ENCODE results near the gene PTGR1.
A peak's percentile ranks its signal among the peaks of the same experiment; 100 is the strongest.
"Not testable (repeated sequence)": the region's sequence is repeated elsewhere in the genome, so short reads cannot be mapped to it uniquely, and the experiment has no call there.

PTGR1 gene

DNA sequence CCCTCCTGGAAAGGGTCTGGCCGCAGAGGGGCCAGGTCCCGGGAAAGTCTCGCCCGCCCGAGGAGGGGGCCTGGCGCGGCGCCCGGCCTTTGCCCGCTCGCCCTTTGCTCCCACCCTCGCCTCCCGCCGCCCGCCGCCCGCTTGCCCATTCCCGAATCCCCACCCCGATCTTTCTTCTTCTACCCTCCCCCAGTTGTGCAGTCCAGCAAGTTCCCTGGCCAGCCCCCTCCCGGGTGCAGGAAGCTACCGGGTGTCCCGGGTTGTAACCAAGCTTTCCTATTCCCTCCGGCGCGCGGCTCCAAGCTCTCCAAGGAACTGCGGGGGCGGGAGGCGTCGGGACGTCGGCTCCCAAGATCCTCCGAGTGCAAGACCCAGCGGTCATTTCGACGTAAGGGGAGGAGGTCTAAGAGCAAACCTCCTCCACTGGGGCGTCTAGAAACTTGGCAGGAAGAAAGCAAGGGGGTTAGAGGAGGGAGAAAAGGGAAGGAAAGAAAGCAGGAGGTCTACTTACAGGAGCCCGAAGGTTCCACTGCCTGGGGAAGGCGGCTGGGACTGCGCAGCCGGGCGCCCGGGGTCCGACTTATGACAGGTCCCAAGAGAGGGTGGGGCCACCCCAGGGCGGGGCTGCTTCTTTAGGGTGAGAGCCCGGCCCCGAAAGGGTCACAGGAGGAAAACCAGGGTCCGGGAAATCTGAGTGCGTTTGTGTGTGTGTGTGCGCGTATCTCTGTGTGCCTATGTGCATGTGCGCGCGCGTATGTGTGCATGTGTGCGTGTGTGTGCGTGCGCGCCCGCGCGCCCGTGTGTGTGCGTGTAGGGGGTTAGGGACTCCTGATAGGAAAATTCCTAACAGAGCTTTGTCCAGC lies at the start of gene PTGR1:
Gene PTGR1, minus strand, starts transcription at position 556 of the 863 bp plus-strand sequence. CDS start 2,225 bp downstream, outside the sequence.
- DNase-seq (ENCODE audit: low read depth), result no peak

DNA sequence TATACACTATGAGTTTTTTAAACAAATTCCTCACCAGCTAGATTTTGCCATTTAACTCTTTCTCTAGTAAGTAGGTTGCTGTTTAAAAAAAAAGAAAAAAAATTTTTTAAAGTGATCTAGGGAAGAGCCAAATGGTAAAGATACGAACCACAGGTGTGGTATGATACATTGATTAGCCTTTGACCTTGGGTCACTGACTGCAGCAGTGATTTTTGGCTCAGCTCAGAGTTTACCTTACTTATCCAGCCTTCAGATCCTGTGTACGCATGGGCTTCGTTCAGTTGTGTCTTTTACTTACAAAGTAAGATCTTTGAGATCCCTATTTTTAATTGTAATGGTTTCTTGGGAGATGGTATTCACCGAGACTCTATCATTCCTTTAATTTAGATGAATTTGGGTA lies 49.6 kb upstream of the PTGR1 start:
- DNase-seq (ENCODE audit: low read depth), result no peak

DNA sequence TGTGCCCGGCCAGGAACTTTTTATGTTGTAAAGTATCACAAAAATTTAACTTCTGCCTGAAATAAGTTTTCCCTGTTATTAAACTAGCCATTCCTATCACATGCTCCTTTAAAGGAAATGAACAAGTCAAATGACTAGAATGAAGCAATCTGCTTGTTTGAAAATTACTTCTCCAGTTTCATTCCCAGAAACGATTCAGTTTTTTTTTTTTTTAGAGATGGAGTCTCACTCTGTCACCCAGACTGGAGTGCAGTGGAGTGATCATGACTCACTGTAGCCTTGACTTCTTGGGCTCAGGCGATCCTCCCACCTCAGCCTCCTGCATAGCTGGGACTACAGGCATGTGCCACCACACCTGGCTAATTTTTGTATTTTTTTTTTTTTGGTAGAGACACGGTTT lies 48.6 kb upstream of the PTGR1 start:
- DNase-seq (ENCODE audit: low read depth), result no peak

DNA sequence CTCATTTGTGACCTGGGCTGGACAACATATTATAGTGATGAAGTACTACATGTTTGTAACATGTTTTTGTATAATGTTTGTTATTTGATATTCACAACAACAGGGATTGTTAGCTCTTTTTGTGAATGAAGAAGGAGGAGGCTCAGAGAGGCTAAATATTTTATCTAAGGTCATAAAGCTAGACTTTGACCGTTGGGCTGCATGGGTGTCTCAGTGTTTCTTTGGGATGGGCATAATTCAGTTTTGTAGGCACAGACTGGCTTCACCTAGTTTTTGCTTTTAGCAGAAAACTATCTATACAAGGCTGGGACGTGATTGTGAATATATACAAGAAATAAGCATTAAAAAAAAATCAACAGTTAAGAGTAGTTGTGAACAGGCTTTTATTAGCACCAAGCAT lies 47.0 kb upstream of the PTGR1 start:
- DNase-seq (ENCODE audit: low read depth), result no peak

GRCh38 chr9:111645806-111646205 lies 46.4 kb upstream of the PTGR1 start:
- DNase-seq (ENCODE audit: low read depth), result no peak

DNA sequence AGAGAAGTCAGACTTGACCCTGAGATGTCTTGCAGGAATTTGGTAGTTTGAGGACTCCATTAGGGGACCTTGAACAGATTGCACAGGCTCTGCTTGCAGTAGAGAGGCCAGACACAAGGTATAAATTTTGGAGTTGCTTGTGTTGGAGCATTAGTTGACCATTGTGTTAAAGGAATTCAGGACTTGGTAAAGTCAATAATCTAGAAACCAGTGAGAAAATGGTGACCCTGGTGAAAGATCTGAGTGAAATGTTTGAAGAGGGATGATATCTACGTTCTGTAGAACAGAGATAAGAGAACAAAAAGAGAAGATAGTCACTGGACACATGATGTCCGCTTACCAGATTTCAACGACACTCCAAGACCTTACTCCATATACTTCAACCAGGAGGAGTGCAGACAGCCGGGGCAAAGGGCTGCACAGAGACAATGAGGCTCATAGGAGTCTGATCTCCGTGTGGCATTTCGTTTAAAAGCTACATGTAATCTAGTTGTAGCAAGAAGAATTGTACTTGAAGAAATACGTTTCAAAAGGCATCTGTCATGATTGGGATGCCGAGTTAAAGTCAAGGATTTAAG lies 44.8 kb upstream of the PTGR1 start:
- no peak for DNase-seq (ENCODE audit: low read depth)

GRCh38 chr9:111637421-111637950 lies 38.0 kb upstream of the PTGR1 start:
- no peak for DNase-seq (ENCODE audit: low read depth)

GRCh38 chr9:111634860-111635259 lies 35.4 kb upstream of the PTGR1 start:
- no peak for DNase-seq (ENCODE audit: low read depth)

DNA sequence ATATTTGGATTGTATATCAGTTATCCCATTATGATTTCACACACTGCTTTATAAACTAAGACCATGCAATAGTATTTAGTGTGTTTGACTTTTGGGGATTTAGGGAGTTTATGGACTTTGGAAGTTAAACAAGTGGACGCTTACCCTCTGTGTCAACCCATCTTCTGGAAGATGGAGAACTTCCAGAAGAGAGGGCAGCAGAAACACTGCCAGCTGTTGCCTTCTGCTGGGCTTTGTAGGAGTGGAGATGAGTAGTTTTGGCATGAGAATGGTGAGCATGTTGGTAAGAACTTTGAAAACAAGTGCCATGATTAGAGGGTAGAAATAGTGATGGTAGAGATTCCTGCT lies 33.9 kb upstream of the PTGR1 start:
- no peak for DNase-seq (ENCODE audit: low read depth)

DNA sequence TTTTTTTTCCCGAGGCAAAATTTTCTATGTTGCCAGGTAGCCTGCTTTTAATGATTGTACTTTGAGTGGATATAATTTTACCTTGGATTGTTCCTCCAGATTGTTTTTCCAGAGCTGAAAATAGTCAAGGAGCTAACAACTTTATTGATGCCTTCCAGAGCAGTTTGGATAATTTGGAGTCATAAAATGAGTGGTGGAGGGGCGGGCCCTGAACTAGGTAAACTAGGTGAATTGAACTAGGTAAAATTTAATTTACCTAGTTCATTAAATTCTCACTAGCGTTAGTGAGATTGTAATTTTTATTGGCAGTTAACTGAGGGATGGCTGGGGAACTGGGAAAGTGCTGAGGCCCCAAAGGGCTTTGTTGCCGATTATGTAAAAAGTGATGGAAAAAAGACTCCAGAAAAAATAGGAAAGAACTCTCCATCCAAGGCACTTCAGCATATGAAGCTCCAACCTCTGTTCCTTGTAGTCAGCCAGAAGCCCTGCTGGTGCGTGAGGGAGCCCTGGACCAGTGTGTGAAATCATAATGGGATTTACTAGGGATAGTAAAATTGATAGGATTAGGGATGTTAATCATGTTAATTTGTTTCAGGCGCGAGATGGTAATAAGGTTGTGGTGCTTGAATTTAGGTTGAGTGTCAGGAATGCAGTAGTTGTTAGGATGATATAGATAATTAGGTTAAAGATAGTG lies 33.4 kb upstream of the PTGR1 start:
- no peak for DNase-seq (ENCODE audit: low read depth)

DNA sequence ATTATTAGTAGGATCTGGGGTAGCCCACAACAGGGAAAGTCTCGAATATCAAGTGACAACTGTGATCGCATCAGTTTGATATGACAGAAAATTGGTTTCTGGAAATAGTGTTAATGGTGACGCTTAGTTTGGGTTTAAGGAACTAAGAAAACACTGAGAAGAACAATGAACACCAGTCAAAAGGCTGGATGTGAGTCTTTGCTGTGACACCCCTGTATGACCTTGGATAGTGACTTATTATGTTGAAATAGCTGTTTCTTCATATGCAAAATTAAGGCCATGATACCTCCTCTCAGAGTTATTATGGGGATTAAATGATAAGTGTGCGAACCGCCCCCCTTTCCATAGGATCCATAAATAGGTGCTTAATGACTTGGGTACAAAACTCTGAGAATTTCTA lies 32.6 kb upstream of the PTGR1 start:
- no peak for DNase-seq (ENCODE audit: low read depth)

DNA sequence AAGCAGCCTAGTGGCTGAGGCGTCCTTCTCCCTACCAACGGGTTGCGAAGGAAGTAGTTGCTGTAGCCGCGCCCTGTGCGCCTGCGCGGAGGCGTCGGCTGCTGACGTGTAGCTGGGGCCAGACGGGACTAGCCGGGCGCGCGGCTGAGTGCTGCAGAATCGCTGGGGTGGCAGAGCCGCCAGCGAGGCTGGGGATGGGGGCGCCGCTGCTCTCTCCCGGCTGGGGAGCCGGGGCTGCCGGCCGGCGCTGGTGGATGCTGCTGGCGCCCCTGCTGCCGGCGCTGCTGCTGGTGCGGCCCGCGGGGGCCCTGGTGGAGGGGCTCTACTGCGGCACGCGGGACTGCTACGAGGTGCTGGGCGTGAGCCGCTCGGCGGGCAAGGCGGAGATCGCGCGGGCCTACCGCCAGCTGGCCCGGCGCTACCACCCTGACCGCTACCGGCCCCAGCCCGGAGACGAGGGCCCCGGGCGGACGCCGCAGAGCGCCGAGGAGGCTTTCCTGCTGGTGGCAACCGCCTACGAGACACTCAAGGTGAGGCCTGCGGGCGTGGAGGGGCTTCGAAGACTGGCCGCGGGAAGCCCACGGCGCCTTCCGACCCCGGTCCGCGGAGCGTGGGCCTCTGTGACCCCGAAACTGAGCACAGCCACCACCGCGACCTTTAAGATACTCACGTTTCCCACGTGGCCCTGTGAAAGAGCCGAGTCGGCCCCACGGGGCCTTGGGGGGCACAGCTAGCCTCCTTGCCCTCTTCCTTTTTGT lies 31.9 kb upstream of the PTGR1 start, which contains the start of gene DNAJC25:
Gene DNAJC25, plus strand, starts transcription at position 121 of the 758 bp plus-strand sequence. Its CDS starts 74 bp downstream, at position 195.
- DNase-seq (ENCODE audit: low read depth), result peak; percentile 95

DNA sequence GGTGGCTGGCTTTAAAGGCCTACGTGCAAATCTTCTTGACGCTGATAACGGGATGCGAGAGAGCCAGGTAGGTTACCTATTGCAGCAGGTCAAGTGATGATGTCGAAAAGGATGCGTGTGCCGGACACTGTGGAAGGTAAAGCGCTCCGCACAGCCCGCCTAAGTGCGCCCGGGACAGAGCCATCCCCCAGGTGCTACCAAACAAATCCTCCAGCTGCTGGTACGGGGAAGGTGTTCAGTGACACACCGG lies 31.4 kb upstream of the PTGR1 start:
- no peak for DNase-seq (ENCODE audit: low read depth)

DNA sequence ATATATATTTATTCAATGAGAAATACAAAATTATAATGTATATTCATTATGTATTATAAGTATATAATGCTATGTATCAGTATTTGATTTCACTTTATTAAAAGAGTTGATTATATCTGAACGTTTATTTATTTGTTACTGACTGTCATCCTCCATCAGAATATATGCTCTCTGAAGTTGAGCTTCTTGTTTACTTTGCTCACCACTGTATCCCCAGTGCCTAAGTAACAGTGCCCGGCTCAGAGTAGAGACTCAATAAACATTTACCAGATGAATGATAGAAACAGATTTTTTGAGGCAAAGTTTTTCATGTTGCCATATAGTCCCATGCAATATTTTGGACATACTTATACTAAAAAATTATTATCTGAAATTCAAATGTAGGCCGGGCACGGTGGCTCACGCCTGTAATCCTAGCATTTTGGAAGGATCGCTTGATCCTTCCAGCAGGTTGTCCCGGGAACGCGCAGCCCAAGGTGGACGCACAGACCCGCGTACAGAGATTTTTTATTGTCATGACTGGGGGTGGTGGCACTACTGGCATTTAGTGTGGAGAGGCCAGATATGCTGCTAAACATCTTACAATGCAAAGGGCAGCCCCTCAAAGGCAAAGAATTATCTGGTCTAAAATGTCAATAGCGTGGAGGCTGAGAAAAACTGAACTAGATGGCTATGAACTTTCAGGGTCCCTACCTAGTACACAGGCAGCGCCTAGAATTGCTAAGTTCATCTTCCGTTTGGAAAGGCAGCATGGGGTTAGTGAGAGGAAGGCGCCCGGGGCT lies 30.9 kb upstream of the PTGR1 start:
- no peak for DNase-seq (ENCODE audit: low read depth)

- no peak for DNase-seq (ENCODE audit: low read depth)
Observed at GRCh38 chr9:111628411-111628810, 29.0 kb upstream of the PTGR1 start.

DNA sequence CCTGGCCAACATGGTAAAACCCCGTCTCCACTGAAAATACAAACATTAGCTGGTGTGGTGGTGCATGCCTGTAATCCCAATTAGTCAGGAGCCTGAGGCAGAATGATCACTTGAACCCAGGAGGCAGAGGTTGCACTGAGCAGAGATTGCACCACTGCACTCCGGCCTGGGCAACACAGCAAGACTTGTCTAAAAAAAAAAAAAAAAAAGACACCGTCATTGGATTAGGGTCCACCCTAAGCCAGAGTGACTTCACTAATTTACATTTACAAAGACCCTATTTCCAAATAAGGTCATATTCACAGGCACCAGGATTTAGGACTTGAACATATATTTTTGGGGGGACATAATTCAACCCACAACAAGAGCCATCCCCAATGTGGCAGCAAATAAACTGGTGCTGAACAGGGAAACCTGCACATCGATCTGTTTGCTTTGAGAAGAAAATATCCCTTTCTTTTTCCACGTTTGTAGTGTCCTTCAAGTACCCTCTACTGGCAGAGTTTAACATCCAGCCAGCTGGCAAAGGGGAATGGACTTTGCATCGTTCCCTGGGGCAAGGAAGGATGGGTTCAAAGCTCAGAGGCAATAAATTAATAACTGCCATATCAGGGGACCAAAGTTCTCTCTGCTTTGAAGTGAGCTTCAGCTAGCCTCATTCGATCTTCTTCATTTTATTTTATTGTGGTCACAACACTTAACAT lies 28.0 kb upstream of the PTGR1 start:
- DNase-seq (ENCODE audit: low read depth), result no peak

DNA sequence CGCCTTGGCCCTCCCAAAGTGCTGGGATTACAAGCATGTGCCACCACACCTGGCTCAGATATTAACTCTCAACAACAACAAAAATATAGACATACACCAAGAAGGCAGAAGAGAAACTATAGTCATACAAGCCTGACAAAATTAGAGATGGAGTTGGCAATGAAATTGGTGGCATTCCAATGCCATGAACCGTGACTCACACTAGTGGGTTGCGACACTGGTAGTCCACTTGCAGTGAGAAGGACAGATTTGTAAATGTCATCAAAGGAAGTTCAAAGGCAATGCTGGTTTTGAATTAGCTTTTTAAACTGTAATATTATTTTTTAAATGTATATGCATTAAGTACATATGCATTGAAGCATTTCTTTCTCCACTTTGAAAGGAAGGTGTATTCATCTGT lies 23.2 kb upstream of the PTGR1 start:
- DNase-seq (ENCODE audit: low read depth), result no peak

DNA sequence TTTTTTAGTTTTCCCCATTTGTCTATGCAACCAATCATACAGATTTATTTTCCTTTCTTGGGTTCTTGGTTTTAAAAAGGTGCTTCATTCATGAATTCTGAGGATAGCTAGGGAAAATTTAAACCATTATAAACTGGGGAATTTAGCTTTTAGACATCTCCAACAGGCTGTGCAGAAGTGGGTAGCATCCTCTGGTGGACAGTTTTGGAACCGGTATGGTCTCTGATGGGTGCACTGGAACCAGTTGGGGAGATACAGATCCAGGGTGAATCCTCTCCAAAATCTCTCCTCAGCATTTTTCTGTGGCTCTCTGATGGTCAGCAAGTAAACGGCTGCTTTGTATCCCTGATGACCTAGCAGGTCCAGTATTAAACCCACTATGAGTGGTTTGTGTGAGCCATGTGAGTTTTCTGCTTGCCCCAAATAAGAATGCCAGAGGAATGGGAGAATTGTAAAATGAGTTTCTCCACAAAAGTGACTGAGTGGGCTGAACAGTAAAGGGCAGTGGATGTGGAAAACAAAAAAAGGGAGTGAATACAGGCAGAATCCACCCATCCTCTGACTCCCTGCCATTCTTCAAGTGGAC lies 22.5 kb upstream of the PTGR1 start:
- no peak for DNase-seq (ENCODE audit: low read depth)

- DNase-seq (ENCODE audit: low read depth), result not testable (repeated sequence)
Observed at GRCh38 chr9:111617349-111617748, 17.9 kb upstream of the PTGR1 start.

- no peak for DNase-seq (ENCODE audit: low read depth)
Observed at GRCh38 chr9:111615928-111616327, 16.5 kb upstream of the PTGR1 start.

All from activated T-helper 9 cell treated with anti-CD3 and anti-CD28 coated beads, Interleukin-2, amount 50 U/mL, for 16 hours (primary cell).